HG02678 (cell line): ENCODE measurements around the gene HORMAD2.

Experiments used
- ATAC-seq: cut with Tn5 transposase; IDR thresholded peaks from one replicate; pipeline ENCODE4 v1.9.1; 2021; ENCODE audit warnings: mild to moderate bottlenecking, moderate library complexity; ENCODE audit not compliant: unreplicated experiment

Gene HORMAD2, protein sequence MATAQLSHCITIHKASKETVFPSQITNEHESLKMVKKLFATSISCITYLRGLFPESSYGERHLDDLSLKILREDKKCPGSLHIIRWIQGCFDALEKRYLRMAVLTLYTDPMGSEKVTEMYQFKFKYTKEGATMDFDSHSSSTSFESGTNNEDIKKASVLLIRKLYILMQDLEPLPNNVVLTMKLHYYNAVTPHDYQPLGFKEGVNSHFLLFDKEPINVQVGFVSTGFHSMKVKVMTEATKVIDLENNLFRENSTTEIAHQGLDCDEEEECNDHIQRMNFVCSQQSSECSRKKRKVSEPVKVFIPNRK

DNA sequence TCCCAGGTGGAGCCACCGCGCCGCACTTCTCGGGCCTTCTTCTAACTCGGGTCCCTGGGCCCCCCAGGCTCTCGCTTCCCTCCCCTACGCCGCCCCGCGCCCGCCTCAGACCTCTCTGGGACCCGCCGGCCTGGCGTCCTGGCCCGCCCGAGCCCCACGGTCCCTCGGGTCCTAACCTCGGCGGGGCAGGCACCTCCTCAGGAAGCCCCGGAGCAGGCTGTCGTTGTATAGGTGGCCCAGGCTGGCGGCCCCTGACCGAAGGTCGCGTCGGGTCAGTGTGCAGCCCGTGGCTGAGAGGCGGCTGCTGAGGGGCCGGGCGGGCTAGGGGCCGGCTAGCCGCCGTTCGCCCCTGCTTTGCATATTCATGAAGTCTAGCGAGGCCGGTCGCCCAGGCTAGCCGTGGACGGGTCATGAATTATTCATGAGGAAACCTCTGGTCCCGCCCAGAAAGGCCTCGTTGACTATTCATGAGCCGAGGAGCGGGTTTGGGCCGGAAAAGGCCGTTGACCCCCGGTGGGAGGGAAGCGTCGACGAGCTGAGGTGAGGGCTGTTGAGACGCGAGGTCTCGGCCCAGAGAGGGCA, at the start of gene HORMAD2:
TSS of gene HORMAD2 (plus strand) at position 513 of the 582 bp plus-strand sequence. CDS start 13,489 bp downstream, outside the sequence.
- no peak for ATAC-seq

DNA sequence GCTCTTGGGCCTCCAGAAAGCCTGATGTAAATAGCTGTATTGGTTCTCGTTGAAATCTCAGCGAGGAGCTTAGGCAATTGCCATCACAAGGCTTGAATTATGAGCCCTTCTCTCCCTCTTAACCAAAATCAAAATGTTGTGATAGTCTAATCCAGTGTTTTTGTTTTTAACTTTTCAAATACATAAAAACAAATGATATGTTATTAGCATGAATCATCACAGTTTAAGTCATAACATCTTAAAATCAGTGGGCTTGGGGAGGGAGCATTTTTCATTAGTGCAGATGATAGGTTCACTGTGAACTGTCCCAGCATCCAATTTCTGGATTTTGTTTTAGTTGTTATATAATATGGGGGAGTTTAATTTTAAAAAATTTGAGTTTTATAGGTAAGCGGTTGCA, 48.9 kb upstream of the HORMAD2 start:
- ATAC-seq: no peak

DNA sequence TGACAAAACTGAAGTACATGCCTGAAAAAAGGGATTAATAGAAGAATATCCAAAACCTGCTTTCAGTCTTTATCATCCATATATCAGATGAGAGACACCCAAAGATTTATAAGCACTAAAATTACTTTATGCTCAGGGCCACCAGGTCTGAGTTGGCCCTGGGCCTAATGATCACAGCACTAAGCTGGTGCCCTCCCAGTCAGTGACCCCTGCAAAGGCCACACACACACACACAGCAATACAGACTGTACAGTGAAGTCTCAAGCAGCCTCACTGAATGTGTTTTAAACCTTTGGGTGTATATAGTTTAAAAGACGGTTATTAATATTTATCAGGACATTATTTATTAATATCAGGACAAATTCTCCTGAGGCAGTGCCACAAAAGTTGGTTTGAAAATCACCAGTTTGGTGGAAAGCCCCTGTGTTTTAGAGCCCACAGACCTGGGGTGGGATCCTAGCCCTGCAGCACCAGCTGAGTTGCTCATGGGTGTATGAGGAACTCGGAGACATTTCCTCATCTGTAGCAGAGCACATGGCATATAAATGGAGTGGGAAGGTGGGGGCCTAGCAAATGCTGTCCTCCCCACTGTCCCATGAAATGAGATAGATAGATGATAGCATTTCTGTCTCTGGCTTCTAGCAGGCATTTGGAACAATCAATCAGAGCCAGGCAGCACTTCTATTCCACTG, 48.4 kb upstream of the HORMAD2 start:
- no peak for ATAC-seq

DNA sequence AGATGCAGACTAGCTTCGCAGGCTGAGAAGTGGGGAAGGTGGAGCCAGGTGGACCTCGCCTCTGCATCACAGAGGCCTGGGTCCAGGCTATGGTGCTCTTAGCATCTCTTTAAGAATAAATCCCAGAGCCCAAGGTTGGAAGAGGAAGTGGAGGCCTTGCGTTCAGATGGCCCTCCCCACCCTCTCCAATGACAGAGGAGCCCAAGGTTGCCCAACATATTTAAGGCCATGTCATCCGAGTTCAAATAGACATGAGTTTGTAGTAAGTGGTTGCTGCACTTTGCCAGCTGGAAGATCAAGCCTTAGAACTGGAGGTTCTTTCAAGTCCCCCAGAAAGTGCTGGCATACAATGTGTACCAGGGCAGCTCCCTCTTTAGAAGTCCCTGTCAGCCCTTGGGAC, 47.1 kb upstream of the HORMAD2 start:
- ATAC-seq: no peak

DNA sequence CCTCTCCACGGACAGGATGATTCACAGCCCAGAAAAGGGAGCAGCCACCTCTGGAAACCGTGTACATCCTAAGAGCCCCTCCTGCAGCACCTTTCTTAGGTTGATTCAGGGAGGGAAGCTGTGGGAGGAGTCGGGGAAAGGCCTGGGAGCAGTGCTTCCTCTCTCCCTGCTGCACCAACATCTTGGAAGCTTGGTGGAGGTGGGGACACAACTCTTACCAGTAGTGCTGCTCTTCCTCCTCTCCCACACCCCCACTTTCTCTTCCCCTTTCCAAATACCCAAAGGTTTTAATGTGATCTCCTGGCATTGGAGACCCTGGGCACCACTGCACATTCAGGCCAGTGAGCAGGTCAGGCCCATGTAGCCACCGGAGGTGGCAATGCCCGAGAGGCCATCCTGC, 46.4 kb upstream of the HORMAD2 start:
- ATAC-seq: no peak

DNA sequence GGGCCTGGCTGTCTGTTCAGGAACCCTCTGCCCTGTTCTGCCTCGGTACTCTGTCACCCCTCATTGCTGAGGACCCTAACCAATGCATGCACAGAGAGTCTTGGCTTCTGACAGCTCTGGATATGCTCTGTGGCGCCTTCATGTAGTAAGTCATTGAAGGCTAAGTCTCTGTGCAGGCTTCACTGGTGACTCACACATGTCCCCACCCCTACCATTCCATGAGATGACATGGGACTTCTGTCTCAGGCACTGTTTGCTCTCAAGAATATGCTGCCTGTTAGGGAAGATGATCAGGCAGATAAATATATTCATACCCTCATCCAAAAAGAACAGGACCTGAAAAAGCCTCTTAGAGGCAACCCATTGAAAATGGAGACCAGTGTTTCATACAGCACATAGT, 43.6 kb upstream of the HORMAD2 start:
- ATAC-seq: no peak

DNA sequence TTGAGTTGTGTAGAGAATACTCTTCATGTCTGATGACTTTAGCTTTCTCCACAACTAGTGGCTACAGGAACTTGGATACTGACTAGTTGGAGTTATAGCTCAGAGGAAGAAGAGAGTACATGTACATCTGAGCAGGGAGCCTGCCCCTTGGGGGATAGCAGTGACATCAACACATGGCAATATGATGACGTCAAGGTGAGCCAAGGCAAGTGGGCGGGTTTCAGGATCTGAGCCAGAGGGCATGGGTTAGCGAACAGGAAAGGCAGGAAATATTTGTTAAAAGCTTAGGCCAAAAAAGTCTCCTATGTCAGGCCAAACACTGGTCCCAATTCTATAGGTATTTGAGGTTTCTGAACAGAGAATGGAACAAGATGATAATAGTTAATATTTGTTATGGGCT, 42.0 kb upstream of the HORMAD2 start:
- ATAC-seq: no peak

DNA sequence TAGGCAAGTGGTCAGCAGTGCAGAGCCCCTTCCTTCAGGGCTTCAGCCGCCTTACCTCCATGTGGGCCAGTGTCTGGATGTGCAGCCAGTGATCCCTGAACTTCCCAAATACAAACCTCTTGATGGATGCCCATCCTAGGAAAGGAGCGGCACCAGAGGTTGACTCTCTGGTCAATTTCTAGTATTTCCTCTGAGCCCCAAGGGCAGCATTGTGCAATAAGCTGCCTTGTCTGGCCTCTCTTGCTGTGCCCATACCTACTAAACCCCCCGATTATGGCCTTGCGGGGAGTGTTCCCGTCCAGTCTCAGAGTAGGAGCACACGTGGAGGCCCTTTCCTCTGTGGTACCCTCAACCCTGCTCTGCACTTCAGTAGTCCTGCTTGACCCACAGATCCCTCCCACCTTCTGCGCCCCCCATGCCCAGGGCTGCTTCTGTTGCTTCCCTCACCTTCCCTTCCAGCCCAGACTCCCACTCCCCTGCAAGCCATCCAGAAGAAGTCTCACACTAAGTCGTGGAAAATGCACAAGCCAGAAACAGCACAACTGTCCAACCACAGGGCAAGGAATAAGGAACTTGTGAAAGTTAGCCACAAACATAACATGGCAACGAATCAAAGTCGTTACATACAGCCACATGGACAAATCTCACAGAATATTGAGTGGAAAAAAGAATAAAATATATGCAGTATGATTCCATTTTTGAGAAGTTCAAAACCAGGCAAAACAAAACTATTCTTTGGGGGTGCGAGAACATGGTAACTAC, 39.6 kb upstream of the HORMAD2 start:
- no peak for ATAC-seq

DNA sequence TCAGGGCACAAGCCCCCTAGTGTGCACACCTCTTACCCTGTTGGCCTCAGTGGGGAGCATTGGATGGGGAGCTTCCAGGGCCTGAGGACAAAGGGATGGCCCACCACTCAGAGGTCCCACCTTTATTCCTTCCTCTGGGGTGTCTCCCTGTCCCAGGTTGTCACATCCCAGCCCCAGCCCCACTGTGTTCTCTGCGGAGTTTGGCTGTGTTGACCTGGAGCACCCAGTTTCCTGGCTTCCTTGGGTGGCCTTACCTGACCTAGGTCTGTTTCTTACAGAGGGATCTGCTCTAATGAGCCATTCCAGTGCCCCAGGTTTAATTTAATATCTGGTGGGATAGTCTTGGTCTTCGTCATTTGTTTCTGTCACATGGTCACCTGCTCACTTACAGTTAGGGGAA, 38.8 kb upstream of the HORMAD2 start:
- ATAC-seq: no peak

DNA sequence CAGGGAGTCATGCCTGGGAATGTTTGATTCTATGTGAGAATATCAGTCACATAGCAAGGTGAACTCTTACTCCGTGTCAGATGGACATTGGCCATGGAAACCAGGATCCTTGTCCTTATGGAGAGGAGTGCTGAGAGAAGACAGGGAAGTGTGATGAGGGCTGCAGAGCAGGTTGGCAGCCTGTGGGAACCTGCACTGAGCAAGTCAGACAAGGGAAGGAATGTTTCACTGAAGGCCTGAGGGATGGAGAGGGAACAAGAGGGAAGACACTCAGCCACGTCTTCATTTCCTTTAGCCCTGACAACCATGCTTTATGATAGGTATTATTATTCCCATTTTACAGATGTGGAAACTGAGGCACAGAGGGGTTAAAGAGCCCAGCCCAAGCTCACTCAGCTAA, 38.4 kb upstream of the HORMAD2 start:
- no peak for ATAC-seq

DNA sequence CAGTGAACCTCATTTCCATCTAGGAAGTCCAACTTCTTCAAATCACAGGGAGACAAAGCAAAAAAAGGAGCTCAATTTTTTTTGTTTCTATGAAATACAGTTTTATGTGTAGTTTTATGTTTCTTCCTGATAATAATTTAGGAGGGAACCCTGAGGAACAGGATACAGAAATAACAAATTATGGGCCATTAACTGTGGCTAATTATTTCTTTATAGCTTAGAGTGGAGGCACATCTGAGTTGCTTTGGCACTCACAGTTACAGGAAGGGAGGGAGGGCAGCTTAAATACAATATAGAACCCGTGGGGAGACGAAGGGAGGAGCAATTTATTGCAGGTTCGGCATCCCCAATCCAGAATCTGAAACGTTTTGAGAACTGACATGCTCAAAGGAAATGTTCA, 37.1 kb upstream of the HORMAD2 start:
- no peak for ATAC-seq

DNA sequence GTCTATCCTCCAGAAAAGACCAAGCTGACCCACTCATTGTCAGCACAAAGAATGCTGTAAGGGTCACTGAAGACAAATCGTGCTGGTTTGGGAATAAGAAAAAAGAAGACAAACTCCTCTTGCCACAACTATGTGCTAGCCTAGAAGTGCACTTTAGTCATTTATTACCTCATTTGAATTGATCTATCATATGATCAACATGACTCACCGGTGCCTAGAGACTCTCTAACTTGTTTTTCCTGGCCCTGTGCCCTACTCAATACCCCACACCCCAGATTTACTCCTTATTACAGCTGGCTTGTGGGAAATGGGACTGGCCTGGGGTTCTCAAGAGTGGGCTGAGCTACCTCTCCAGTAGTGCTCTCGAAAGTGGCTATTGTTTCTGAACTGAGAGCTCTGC, 35.9 kb upstream of the HORMAD2 start:
- ATAC-seq: no peak

DNA sequence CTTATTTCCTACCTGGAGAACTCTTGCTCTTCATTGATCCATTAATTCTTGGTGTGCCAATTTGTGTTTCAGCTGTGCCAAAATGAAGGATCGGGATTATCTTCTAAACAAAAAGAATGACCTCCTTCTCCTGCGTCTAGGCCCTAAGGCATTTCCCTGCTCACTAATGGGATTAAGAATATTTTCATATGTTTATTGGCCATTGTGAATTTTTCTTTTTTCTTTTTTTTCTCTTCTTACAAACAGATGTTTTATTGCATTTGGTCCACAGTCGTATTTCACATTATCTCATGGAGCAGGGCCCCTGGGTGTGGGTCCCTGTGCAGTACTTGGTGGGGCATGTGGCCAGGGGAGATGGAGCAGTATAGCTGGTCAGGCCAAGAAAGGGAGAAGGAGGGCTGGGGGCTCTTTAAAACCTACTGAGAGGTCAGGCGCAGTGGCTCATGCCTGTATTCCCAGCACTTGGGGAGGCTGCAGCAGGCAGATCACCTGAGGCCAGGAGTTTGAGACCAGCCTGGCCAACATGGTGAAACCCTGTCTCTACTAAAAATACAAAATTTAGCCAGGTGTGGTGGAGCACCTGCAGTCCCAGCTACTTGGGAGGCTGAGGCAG, 35.3 kb upstream of the HORMAD2 start:
- no peak for ATAC-seq

DNA sequence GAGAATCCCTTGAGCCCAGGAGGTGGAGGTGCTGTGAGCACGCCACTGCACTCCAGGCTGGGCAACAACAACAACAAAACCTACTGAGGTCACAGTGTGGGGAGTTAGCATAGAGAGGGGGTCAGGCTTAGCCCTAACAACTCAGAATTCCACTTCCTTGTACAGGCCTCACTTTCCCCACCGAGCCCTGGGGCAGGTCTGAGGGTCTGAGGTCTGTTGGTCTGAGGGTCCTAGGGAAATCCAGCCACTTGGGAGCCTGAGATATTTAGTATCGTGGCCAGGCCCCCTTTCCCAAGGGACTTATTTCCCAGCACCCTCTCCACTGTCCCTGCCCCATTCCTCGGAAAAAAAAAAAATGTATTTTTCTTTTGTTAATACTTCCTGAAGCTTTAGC, 34.8 kb upstream of the HORMAD2 start:
- ATAC-seq: no peak

DNA sequence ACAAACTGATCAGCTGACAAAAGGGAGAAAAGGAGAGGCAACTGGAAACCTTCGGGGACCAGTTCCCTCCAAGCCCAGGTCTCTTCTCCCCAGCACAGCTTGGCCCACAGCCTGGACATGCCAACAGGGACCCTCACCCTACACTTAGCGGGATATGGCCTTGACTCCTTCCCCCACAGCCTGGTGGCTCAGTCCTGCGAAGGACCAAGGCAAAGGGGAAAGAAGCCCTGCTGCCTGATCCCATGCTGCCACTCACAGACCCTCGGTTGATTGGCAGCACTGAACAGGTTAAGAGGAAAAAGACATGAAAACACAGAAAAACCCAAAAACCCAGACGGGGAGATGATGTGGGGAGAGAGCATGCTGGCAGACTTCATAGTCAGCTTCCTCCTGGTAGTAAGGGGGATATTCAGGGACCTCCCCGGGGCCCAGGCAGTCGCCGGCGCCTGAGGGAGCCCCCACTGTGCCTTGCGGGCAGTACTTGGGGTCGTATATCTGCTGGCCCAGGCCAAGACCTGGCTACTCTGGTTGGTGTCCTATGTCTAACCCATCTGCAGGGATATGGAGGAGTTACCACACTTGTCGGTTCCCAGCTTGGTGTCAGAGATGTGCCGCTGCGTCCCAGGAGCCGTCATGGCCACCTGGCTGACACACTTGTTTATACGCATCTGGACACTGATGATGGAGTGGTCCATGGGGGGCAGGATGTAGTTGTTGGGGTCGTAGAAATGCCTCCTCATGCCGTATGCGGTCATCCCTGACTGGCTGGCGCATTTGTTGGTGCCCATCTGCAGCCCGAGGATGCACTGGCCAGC, 34.2 kb upstream of the HORMAD2 start:
- no peak for ATAC-seq

DNA sequence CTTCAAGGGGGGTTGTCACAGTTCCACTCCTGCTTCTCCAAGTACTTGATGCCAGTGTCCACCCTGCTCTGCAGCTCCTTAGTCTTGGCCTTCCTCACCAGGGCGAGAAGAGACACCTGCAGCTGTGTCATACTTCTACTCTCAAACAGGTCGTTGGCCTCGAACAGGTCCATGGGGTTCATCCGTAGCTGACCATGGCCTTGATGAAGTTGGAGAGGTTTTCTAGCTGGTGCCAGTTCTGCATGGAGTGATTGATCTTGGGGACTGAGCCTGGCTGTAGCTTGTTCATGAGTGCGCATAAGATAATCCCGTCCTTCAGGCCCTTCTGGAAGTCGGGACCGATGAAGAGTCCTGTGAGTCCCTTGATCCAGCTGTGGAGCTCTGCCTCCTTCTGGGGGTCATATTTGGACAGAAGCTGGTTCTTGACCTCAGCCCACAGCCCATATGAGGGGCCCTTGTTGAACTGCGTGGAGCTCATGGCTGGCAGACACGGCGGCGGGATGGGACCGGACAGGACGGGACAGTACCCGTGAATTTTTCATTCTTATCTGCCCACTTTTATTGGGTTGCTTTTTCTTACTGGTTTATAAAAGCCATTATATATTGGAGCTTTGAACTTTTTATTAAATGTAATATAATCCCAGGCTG, 33.4 kb upstream of the HORMAD2 start:
- no peak for ATAC-seq

DNA sequence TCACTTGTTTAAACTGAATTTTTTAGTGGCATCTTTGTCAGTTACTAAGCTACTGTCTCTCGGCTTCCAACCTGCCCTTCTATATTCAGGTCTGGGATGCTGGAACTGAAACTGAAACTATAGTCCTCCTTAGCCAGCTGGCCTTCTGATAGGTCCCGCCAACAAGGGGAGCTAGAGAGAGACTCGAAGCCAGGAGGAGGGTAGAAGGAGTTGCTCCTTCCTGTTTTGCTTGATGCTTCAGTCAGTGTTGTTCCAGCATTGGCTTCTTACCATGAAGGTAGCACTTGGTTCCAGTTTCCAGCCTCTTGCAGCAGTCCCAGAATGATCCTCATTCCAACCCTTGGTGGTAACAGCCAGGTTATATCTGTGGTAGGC, 32.9 kb upstream of the HORMAD2 start:
- ATAC-seq: no peak

DNA sequence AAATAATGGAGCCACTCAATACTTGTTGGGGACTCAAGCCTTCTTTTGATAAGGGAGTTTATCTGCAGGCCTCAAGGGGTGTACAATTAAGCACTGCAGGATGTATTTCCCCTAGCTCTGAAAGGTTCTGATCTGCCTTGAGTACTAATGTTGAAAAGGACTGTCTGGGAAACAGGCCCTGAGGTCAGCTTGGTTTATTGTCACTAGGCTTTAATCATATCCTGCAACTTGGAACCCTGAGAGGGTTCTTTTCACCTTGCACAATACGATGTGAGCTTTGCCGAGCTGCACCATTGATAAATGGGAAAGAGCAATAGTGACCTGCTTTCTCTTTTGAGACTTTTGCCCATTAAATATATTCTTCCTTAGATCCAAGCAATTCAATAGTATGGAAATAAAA, 31.6 kb upstream of the HORMAD2 start:
- no peak for ATAC-seq

DNA sequence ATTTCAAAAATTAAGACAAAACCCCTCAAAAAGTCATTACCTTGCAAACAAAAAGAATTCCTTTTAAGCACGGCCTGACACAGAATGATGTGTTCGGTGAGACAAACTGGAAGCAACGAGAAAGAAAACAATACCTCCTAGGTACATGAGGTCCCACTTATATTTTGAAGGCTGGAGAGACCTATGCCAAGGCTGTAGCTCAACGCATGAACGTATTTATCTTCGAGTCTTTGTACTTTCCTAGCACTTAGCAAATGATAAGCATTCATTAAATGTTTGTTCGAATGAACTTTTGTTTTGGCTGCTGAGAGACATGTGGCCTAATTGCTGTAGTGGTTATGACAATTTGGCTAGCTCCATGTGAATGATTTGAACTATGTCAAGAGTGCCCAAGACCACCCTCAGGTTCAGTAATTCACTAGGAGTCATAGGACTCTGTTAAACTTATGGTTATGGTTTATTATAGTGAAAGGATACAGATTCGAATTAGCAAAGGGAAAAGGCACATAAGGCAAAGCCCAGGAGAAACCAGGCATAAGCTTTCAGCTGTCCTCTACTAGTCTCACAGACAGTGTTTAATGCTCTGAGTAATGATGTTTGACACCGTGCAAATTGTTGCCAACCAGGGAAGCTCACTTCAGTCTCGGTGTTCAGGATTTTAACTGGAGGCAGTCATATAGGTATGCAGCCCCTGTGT, 26.0 kb upstream of the HORMAD2 start:
- ATAC-seq: no peak

DNA sequence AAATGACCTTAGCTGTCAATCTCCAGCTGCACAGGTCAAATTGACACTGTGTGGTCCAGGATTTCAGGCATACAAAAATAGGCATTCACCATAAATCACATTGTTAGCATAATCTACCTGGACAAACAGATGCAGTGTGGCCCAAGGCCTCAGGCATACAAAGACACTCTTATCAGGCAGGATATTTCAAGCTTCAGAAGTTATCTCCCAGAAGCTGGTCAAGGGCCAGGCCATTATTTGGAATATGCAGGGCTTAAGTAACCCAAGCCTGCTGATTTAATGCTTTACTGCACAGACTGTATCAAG, 25.5 kb upstream of the HORMAD2 start:
- no peak for ATAC-seq
